ENCODE data around the gene GHRH.

Gene GHRH

GRCh38 chr20:37290158-37290810 is 28.7 kb upstream of the GHRH start:
- FAIRE-seq, result no peak

GRCh38 chr20:37288091-37288490 is 26.5 kb upstream of the GHRH start:
- FAIRE-seq, result no peak

- FAIRE-seq, result no peak
These were observed 24.2 kb upstream of the GHRH start for GRCh38 chr20:37285664-37286374.

- no peak for FAIRE-seq
These were observed 23.1 kb upstream of the GHRH start for GRCh38 chr20:37284691-37285161.

- no peak for FAIRE-seq
These were observed 22.0 kb upstream of the GHRH start for GRCh38 chr20:37283530-37284195.

- FAIRE-seq, result no peak
These were observed 20.9 kb upstream of the GHRH start for GRCh38 chr20:37282556-37282955.

GRCh38 chr20:37280403-37280802 is 18.8 kb upstream of the GHRH start:
- FAIRE-seq, result no peak

- no peak for FAIRE-seq
These were observed 18.2 kb upstream of the GHRH start for GRCh38 chr20:37279820-37280219.

GRCh38 chr20:37278966-37279590 is 17.5 kb upstream of the GHRH start:
- FAIRE-seq, result no peak

- FAIRE-seq, result no peak
These were observed 15.6 kb upstream of the GHRH start for GRCh38 chr20:37277253-37277593.

GRCh38 chr20:37276494-37277252 is 15.1 kb upstream of the GHRH start:
- no peak for FAIRE-seq

GRCh38 chr20:37274851-37275524 is 13.4 kb upstream of the GHRH start:
- no peak for FAIRE-seq

GRCh38 chr20:37273988-37274387 is 12.4 kb upstream of the GHRH start:
- FAIRE-seq, result no peak

GRCh38 chr20:37271421-37271768 is 9.8 kb upstream of the GHRH start:
- FAIRE-seq, result no peak

- FAIRE-seq, result no peak
These were observed 9.2 kb upstream of the GHRH start for GRCh38 chr20:37270576-37271420.

GRCh38 chr20:37267667-37268313 is 6.2 kb upstream of the GHRH start:
- no peak for FAIRE-seq

- no peak for FAIRE-seq
These were observed 5.5 kb upstream of the GHRH start for GRCh38 chr20:37266940-37267666.

GRCh38 chr20:37265152-37265551 is 3.5 kb upstream of the GHRH start:
- FAIRE-seq, result no peak

GRCh38 chr20:37263686-37264085 is 2.1 kb upstream of the GHRH start:
- no peak for FAIRE-seq

GRCh38 chr20:37262505-37262904 is 891 bp upstream of the GHRH start:
- FAIRE-seq, result no peak

Measured in G401.6 (cell line).